Measurements from ENCODE around the gene MTARC1. TPM values are rescaled to one million over a fixed set of nuclear protein-coding genes. Genes with fewer than 3 reads are reported as not detected.

The MTARC1 gene
- total and polyA plus RNA-seq, 12 donors: 4.4 to 24.4 (median 8.4) TPM

DNA sequence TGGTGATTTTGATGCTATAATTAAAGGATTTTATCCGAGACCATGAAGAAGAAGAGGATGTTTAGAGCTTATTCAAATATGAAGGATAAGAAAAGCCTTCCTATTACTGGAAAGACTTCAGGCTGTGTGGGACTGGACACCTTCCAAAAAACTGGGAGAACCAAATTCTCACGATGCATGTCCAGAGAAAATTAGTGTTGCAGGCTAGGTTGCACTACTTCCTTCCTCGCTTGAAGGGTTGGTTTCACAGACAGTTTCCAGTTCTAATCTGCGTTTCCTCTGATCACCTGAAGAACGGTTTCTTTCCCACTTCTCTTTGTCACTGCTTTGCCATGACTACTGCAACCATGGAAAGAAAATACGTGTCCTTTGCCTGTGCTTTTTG, 36.6 kb upstream of the MTARC1 start:
- Histone ChIP-seq H3K4me3 (peak overlapping the region in 9 of 10 donors; percentile 67 to 99 (median 82)), H3K36me3 (peaks cover 0 to 10% (median 2%) of the 10 kb centered on the region in 9 donors), H3K9me3 (no peaks in the 10 kb centered on the region), H3K27me3 (peaks cover 0 to 12% (median 0%) of the 10 kb centered on the region in 7 donors), H3K4me1 (peaks cover 12 to 73% (median 46%) of the 10 kb centered on the region in 9 donors), H3K27ac (peak overlapping the region in 9 of 10 donors; percentile 85 to 98 (median 93))
- intact Hi-C loops (cut with DNase I): no loop called here
- 7% methylated on average over 6 of the region's 6 CpGs for WGBS, 2 donors
- TF ChIP-seq, protein P1, sequence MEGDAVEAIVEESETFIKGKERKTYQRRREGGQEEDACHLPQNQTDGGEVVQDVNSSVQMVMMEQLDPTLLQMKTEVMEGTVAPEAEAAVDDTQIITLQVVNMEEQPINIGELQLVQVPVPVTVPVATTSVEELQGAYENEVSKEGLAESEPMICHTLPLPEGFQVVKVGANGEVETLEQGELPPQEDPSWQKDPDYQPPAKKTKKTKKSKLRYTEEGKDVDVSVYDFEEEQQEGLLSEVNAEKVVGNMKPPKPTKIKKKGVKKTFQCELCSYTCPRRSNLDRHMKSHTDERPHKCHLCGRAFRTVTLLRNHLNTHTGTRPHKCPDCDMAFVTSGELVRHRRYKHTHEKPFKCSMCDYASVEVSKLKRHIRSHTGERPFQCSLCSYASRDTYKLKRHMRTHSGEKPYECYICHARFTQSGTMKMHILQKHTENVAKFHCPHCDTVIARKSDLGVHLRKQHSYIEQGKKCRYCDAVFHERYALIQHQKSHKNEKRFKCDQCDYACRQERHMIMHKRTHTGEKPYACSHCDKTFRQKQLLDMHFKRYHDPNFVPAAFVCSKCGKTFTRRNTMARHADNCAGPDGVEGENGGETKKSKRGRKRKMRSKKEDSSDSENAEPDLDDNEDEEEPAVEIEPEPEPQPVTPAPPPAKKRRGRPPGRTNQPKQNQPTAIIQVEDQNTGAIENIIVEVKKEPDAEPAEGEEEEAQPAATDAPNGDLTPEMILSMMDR (IDR thresholded peaks at IDR 0.05): no peak
- DNase-seq: peak in 1 of 2 donors; percentile 53
- peak in 2 of 8 donors; percentile 4 to 21 for ATAC-seq

DNA sequence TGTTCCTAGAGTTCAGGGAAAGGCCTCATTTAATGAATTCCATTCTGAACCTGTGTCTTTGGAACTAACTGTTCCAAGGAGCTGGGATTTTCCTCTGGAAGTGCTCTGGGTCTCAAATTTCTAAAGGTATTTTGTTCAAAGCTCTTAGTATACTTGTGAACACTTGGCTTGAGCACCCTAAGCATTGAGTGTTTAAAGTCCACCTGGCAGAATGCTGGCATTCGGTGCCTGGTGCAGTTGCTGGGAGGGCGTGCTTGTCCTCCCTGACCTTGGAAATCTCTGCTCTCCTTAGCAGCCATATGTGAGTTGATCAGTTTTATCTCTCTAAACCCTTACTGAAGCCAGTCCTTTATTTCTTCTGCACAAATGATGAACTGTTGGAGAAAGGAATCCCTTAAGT, 35.6 kb upstream of the MTARC1 start:
- H3K4me3 ChIP-seq: peak overlapping the region in 1 of 10 donors; percentile 75
- TF ChIP-seq, protein P1 (IDR thresholded peaks at IDR 0.05): no peak
- intact Hi-C loops (cut with DNase I): no loop called here
- H3K27ac ChIP-seq: peak overlapping the region in 7 of 10 donors; percentile 3 to 98 (median 31)
- 40 to 47% methylated on average over 2 of the region's 2 CpGs for WGBS, 2 donors
- H3K9me3 ChIP-seq: no peaks in the 10 kb centered on the region
- H3K36me3 ChIP-seq: peaks cover 0 to 20% (median 12%) of the 10 kb centered on the region in 9 donors
- peaks cover 0 to 12% (median 0%) of the 10 kb centered on the region in 7 donors for H3K27me3 ChIP-seq
- peaks cover 12 to 73% (median 46%) of the 10 kb centered on the region in 9 donors for H3K4me1 ChIP-seq
- DNase-seq: no peak
- no peak for ATAC-seq

- intact Hi-C loops (cut with DNase I): no loop called here
- Histone ChIP-seq H3K36me3 (peaks cover 0 to 50% (median 25%) of the 10 kb centered on the region in 9 donors), H3K9me3 (no peaks in the 10 kb centered on the region), H3K27me3 (no peaks in the 10 kb centered on the region), H3K27ac (peak overlapping the region in 5 of 10 donors; percentile 0 to 51 (median 31)), H3K4me1 (peaks cover 8 to 55% (median 38%) of the 10 kb centered on the region in 9 donors), H3K4me3 (no peak overlapping the region)
- TF ChIP-seq, protein P1 (IDR thresholded peaks at IDR 0.05): no peak
- 75 to 79% methylated on average over 6 of the region's 6 CpGs for WGBS, 2 donors
- DNase-seq (no peak), ATAC-seq (no peak)
These were observed 32.3 kb upstream of the MTARC1 start for GRCh38 chr1:220754212-220754917.

GRCh38 chr1:220754918-220755295, 31.8 kb upstream of the MTARC1 start:
- 90 to 97% methylated on average over 4 of the region's 4 CpGs for WGBS, 2 donors
- ATAC-seq: no peak
- no peaks in the 10 kb centered on the region for H3K27me3 ChIP-seq
- H3K9me3 ChIP-seq: no peaks in the 10 kb centered on the region
- no peak for DNase-seq
- H3K4me1 ChIP-seq: peaks cover 4 to 49% (median 32%) of the 10 kb centered on the region in 9 donors
- intact Hi-C loops (cut with DNase I): no loop called here
- TF ChIP-seq, protein P1 (IDR thresholded peaks at IDR 0.05): no peak
- H3K27ac ChIP-seq: peak overlapping the region in 1 of 10 donors; percentile 51
- peaks cover 0 to 55% (median 25%) of the 10 kb centered on the region in 9 donors for H3K36me3 ChIP-seq
- H3K4me3 ChIP-seq: no peak overlapping the region
